HCT116 (cell line): ENCODE data around the gene VLDLR. TPM values are rescaled to one million over a fixed set of nuclear protein-coding genes. Genes with fewer than 3 reads are reported as not detected.

ENCODE experiments used
- ATAC-seq: fragments of 200-7000 bp; cut with Tn5 transposase; 2 replicates; pipeline ENCODE4 v1.9.1; 2020; ENCODE audit warnings: mild to moderate bottlenecking, moderate library complexity
- BruUV-seq: library from RNA; stranded (reverse); fragments of 400-500 nt; replicated peaks from 2 replicates; lab custom pipeline; 2021; lab: Mats Ljungman, UMichigan
- CTCF ChIA-PET: fragments of 300-600 bp; sonication (Branson Sonifier 250); formaldehyde crosslinking; loops from one replicate; lab custom pipeline; 2021; ENCODE audit warnings: antibody characterized with exemption; lab: Charles Lee
- POLR2A ChIA-PET: fragments of 300-600, 350-600 bp; sonication (Branson Sonifier 250); formaldehyde crosslinking; loops from one replicate; lab custom pipeline; 2021; ENCODE audit warnings: antibody characterized with exemption; lab: Charles Lee
- RAD21 ChIA-PET, 2 experiments: fragments of 300-600 bp; sonication (Branson Sonifier 250); formaldehyde crosslinking; loops; one replicate each; lab custom pipeline; 2023; ENCODE audit warnings: low total read pairs in 2 of 2; ENCODE audit not compliant: uncharacterized antibody in 2 of 2, unreplicated experiment in 2 of 2, low non-redundant PET in 1 of 2; lab: Charles Lee
- DNase-seq: peaks from one replicate; pipeline ENCODE4 v3.0.0-alpha.2; 2010; ENCODE audit warnings: low read depth, low spot score
- H2AFZ ChIP-seq: fragments of 200-600 bp; shearing (Covaris generic), sonication (generic); 2 replicates; pipeline ENCODE4 v1.6.1; 2017; ENCODE audit warnings: low read depth, mixed run types, mixed read lengths, antibody characterized with exemption, low read length; ENCODE audit not compliant: poor library complexity, severe bottlenecking
- H3K27ac ChIP-seq: 2 replicates; pipeline ENCODE4 v1.5.1; 2012; ENCODE audit warnings: low read depth, low read length
- H3K27me3 ChIP-seq: fragments of 200-600 bp; sonication (generic); 2 replicates; pipeline ENCODE4 v1.6.1; 2016; ENCODE audit warnings: mixed run types, low read length, mixed read lengths; ENCODE audit not compliant: insufficient read depth
- H3K36me3 ChIP-seq, 2 experiments: fragments of 200-500 bp in 1 of 2; fragments of 200-600 bp in 1 of 2; sonication (Bioruptor generic) in 1 of 2; sonication (generic) in 1 of 2; 2 replicates each; pipeline versions ENCODE4 v1.5.1 to v1.6.1; 2014 to 2016; ENCODE audit warnings: low read length in 2 of 2, inconsistent platforms in 1 of 2, mixed read lengths in 1 of 2, mixed run types in 1 of 2; ENCODE audit not compliant: insufficient read depth in 2 of 2, control insufficient read depth in 1 of 2
- H3K4me1 ChIP-seq, 2 experiments: fragments of 200-600 bp in 1 of 2; sonication (generic) in 1 of 2; 2 replicates each; pipeline versions ENCODE4 v1.5.1 to v1.6.1; 2012 to 2017; ENCODE audit warnings: low read length in 2 of 2, inconsistent platforms in 1 of 2, mild to moderate bottlenecking in 1 of 2, mixed read lengths in 1 of 2, mixed run types in 1 of 2, moderate library complexity in 1 of 2; ENCODE audit not compliant: insufficient read depth in 2 of 2, control insufficient read depth in 1 of 2
- H3K4me2 ChIP-seq: fragments of 200-600 bp; sonication (generic); 2 replicates; pipeline ENCODE4 v1.6.1; 2017; ENCODE audit warnings: mixed run types, low read length, mixed read lengths
- H3K4me3 ChIP-seq, 2 experiments: fragments of 200-600 bp in 1 of 2; sonication (generic) in 1 of 2; replicated peaks in 1 of 2; 2 replicates each; pipeline ENCODE4 v1.5.1; 2011 to 2016; ENCODE audit warnings: low read length in 2 of 2, control low read depth in 1 of 2, low read depth in 1 of 2, mild to moderate bottlenecking in 1 of 2, mixed read lengths in 1 of 2, mixed run types in 1 of 2
- H3K79me2 ChIP-seq: fragments of 200-600 bp; sonication (generic); 2 replicates; pipeline ENCODE4 v1.6.1; 2017; ENCODE audit warnings: mild to moderate bottlenecking, mixed run types, low read length, moderate library complexity, mixed read lengths; ENCODE audit not compliant: insufficient read depth
- H3K9ac ChIP-seq: fragments of 200-600 bp; sonication (generic); 2 replicates; pipeline ENCODE4 v1.6.1; 2016; ENCODE audit warnings: low read length, mixed read lengths
- H3K9me2 ChIP-seq: fragments of 200-600 bp; sonication (generic), shearing (Covaris generic); 2 replicates; pipeline ENCODE4 v1.6.1; 2017; ENCODE audit warnings: mixed run types, mild to moderate bottlenecking, moderate library complexity; ENCODE audit not compliant: insufficient read depth
- H3K9me3 ChIP-seq, 2 experiments: fragments of 200-500 bp in 1 of 2; fragments of 200-600 bp in 1 of 2; sonication (Bioruptor generic) in 1 of 2; sonication (generic) in 1 of 2; 2 replicates each; pipeline ENCODE4 v1.6.1; 2014 to 2017; ENCODE audit warnings: low read length in 2 of 2, mixed read lengths in 2 of 2, inconsistent platforms in 1 of 2, low read depth in 1 of 2, mild to moderate bottlenecking in 1 of 2, mixed run types in 1 of 2, moderate library complexity in 1 of 2; ENCODE audit not compliant: control insufficient read depth in 1 of 2, insufficient read depth in 1 of 2
- H4K20me1 ChIP-seq: fragments of 200-600 bp; sonication (generic), shearing (Covaris generic); 2 replicates; pipeline ENCODE4 v1.6.1; 2017; ENCODE audit warnings: mixed run types, mild to moderate bottlenecking, moderate library complexity; ENCODE audit not compliant: insufficient read depth
- ATF3 ChIP-seq: IDR thresholded peaks from 2 replicates; pipeline ENCODE4 v1.6.1; 2012
- CBX3 ChIP-seq: IDR thresholded peaks from 2 replicates; pipeline ENCODE4 v1.6.1; 2012; ENCODE audit warnings: low read depth
- CEBPB ChIP-seq: IDR thresholded peaks from 2 replicates; pipeline ENCODE4 v1.6.1; 2012; ENCODE audit warnings: low read depth
- ELF1 ChIP-seq: IDR thresholded peaks from 2 replicates; pipeline ENCODE4 v1.6.1; 2012; ENCODE audit warnings: low read depth, borderline replicate concordance
- EZH2 ChIP-seq: fragments of 200-600 bp; sonication (generic); IDR thresholded peaks from 2 replicates; pipeline ENCODE4 v1.6.1; 2017; ENCODE audit warnings: antibody characterized with exemption, mixed run types
- JUND ChIP-seq: IDR thresholded peaks from 2 replicates; pipeline ENCODE4 v1.6.1; 2012
- MAX ChIP-seq: IDR thresholded peaks from 2 replicates; pipeline ENCODE4 v1.6.1; 2012
- POLR2AphosphoS5 ChIP-seq: IDR thresholded peaks from 2 replicates; pipeline ENCODE4 v1.6.1; 2011; ENCODE audit warnings: mild to moderate bottlenecking, low read depth, low read length, moderate library complexity
- RAD21 ChIP-seq: IDR thresholded peaks from 2 replicates; pipeline ENCODE4 v1.6.1; 2012; ENCODE audit warnings: low read depth, mild to moderate bottlenecking
- SIN3A ChIP-seq: IDR thresholded peaks from 2 replicates; pipeline ENCODE4 v1.6.1; 2012; ENCODE audit warnings: low read depth
- SRF ChIP-seq: IDR thresholded peaks from 2 replicates; pipeline ENCODE4 v1.6.1; 2012; ENCODE audit warnings: low read depth
- TCF7L2 ChIP-seq: IDR thresholded peaks from 2 replicates; pipeline ENCODE4 v1.7.0; 2011; ENCODE audit warnings: borderline replicate concordance, inconsistent platforms; ENCODE audit not compliant: insufficient read depth, insufficient read length; ENCODE audit errors: extremely low read depth
- YY1 ChIP-seq: IDR thresholded peaks from 2 replicates; pipeline ENCODE4 v1.6.1; 2011; ENCODE audit warnings: low read length, low read depth, moderate library complexity, mild to moderate bottlenecking; ENCODE audit not compliant: insufficient replicate concordance; ENCODE audit errors: extremely low read depth
- ZFX ChIP-seq: fragments of 450-650 bp; IDR thresholded peaks from 2 replicates; pipeline ENCODE4 v1.6.1; 2017
- ZNF274 ChIP-seq: fragments of 200-500 bp; sonication (Bioruptor generic); IDR thresholded peaks from 2 replicates; pipeline ENCODE4 v1.6.1; 2014; ENCODE audit warnings: mild to moderate bottlenecking, low read depth, low read length, inconsistent platforms
- intact Hi-C: fragments of 100-400 bp; cut with micrococcal nuclease; formaldehyde crosslinking; loops from 2 replicates; pipeline ENCODE4 v1.10.0; 2022
- total RNA-seq: library from RNA; stranded (reverse); gene quantifications from one replicate; pipeline ENCODE4 v1.2.1, GENCODE V29; 2021; ENCODE audit not compliant: unreplicated experiment
- TF ChIP-seq, protein P1 (sequence below): IDR thresholded peaks from 2 replicates; pipeline ENCODE4 v1.6.1; 2012; ENCODE audit warnings: low read depth
- TF ChIP-seq, protein P2 (sequence below): IDR thresholded peaks from 2 replicates; pipeline ENCODE4 v1.6.1; 2011; ENCODE audit warnings: mild to moderate bottlenecking, low read length, moderate library complexity; ENCODE audit not compliant: insufficient replicate concordance; ENCODE audit errors: extremely low read depth
- TF ChIP-seq, protein P3 (sequence below), 3 experiments: fragments of 200-600 bp in 1 of 3; sonication (generic) in 1 of 3; IDR thresholded peaks in 2 of 3; conservative IDR thresholded peaks in 1 of 3; 2 replicates each; pipeline ENCODE4 v1.5.1; 2012 to 2017; ENCODE audit warnings: low read depth in 2 of 3, low read length in 2 of 3, antibody characterized with exemption in 1 of 3, borderline replicate concordance in 1 of 3, control low read depth in 1 of 3, mild to moderate bottlenecking in 1 of 3, mixed read lengths in 1 of 3, mixed run types in 1 of 3, moderate library complexity in 1 of 3; ENCODE audit not compliant: insufficient read depth in 1 of 3

Gene VLDLR
- total RNA-seq, 1 experiment from 2014 or later, result 0.17 TPM

DNA sequence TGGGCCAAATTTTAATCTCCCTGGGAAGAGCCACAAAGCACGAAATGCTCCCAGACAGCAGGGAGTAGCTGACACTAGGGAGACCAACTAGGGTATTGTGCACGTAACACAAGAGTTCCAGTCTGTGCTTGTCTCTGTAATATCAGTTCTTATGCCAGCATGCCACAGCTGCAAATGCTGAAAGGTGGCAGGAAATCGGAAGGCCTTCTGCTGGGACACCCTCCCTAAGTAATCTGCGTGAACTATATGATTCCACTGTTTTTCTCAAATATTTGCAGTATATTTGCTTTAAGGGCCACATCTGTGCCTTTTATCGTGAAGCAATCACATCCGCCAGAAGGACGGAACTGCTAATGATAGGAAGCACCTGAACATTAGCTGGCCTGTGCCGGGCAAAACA, 12.6 kb downstream of the VLDLR start:
- ATAC-seq, result no peak
- Histone ChIP-seq H3K9me3 (no peaks in the 10 kb centered on the region), H3K27me3 (peaks cover 12% of the 10 kb centered on the region; the same call in 1 of the 2 replicates), H3K36me3 (no peaks in the 10 kb centered on the region), H3K4me3 (no peak overlapping the region), H3K4me2 (no peak overlapping the region), H3K79me2 (no peaks in the 10 kb centered on the region), H4K20me1 (no peaks in the 10 kb centered on the region), H3K9me2 (no peaks in the 10 kb centered on the region; the same call in 1 of the 2 replicates), H2AFZ (no peak overlapping the region), H3K4me1 (no peaks in the 10 kb centered on the region), H3K9ac (no peak overlapping the region), H3K27ac (no peak overlapping the region)
- TF ChIP-seq, protein P1, sequence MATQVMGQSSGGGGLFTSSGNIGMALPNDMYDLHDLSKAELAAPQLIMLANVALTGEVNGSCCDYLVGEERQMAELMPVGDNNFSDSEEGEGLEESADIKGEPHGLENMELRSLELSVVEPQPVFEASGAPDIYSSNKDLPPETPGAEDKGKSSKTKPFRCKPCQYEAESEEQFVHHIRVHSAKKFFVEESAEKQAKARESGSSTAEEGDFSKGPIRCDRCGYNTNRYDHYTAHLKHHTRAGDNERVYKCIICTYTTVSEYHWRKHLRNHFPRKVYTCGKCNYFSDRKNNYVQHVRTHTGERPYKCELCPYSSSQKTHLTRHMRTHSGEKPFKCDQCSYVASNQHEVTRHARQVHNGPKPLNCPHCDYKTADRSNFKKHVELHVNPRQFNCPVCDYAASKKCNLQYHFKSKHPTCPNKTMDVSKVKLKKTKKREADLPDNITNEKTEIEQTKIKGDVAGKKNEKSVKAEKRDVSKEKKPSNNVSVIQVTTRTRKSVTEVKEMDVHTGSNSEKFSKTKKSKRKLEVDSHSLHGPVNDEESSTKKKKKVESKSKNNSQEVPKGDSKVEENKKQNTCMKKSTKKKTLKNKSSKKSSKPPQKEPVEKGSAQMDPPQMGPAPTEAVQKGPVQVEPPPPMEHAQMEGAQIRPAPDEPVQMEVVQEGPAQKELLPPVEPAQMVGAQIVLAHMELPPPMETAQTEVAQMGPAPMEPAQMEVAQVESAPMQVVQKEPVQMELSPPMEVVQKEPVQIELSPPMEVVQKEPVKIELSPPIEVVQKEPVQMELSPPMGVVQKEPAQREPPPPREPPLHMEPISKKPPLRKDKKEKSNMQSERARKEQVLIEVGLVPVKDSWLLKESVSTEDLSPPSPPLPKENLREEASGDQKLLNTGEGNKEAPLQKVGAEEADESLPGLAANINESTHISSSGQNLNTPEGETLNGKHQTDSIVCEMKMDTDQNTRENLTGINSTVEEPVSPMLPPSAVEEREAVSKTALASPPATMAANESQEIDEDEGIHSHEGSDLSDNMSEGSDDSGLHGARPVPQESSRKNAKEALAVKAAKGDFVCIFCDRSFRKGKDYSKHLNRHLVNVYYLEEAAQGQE, result no peak
- no peak for TF ChIP-seq RAD21
- no peak for TF ChIP-seq YY1
- no peak for TF ChIP-seq JUND
- no peak for TF ChIP-seq CEBPB
- TF ChIP-seq, protein P2, sequence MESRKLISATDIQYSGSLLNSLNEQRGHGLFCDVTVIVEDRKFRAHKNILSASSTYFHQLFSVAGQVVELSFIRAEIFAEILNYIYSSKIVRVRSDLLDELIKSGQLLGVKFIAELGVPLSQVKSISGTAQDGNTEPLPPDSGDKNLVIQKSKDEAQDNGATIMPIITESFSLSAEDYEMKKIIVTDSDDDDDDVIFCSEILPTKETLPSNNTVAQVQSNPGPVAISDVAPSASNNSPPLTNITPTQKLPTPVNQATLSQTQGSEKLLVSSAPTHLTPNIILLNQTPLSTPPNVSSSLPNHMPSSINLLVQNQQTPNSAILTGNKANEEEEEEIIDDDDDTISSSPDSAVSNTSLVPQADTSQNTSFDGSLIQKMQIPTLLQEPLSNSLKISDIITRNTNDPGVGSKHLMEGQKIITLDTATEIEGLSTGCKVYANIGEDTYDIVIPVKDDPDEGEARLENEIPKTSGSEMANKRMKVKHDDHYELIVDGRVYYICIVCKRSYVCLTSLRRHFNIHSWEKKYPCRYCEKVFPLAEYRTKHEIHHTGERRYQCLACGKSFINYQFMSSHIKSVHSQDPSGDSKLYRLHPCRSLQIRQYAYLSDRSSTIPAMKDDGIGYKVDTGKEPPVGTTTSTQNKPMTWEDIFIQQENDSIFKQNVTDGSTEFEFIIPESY, result no peak
- no peak for TF ChIP-seq SRF
- no peak for TF ChIP-seq ELF1
- no peak for TF ChIP-seq MAX
- TF ChIP-seq, protein P3, sequence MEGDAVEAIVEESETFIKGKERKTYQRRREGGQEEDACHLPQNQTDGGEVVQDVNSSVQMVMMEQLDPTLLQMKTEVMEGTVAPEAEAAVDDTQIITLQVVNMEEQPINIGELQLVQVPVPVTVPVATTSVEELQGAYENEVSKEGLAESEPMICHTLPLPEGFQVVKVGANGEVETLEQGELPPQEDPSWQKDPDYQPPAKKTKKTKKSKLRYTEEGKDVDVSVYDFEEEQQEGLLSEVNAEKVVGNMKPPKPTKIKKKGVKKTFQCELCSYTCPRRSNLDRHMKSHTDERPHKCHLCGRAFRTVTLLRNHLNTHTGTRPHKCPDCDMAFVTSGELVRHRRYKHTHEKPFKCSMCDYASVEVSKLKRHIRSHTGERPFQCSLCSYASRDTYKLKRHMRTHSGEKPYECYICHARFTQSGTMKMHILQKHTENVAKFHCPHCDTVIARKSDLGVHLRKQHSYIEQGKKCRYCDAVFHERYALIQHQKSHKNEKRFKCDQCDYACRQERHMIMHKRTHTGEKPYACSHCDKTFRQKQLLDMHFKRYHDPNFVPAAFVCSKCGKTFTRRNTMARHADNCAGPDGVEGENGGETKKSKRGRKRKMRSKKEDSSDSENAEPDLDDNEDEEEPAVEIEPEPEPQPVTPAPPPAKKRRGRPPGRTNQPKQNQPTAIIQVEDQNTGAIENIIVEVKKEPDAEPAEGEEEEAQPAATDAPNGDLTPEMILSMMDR (IDR thresholded peaks at IDR 0.05 in 2 of 3, conservative IDR thresholded peaks at IDR 0.05 in 1 of 3; ENCODE audit: borderline replicate concordance in 1 of 3, insufficient read depth in 1 of 3, low read depth in 2 of 3, low read length in 2 of 3), result no peak
- TF ChIP-seq POLR2AphosphoS5, result no peak
- TF ChIP-seq CBX3, result no peak
- no peak for TF ChIP-seq EZH2
- no peak for TF ChIP-seq ZFX
- no peak for TF ChIP-seq TCF7L2
- TF ChIP-seq ATF3, result no peak
- TF ChIP-seq SIN3A, result no peak
- no peak for TF ChIP-seq ZNF274
- POLR2A ChIA-PET, result no interaction called here
- intact Hi-C loops, result no loop called here
- CTCF ChIA-PET, result no interaction called here
- no peak for DNase-seq
- RAD21 ChIA-PET, result no interaction called here
- no TSS peak for BruUV-seq
